HepG2 (cell line): ENCODE data around the gene CDC42SE2. TPM values are rescaled to one million over a fixed set of nuclear protein-coding genes. Genes with fewer than 3 reads are reported as not detected.

Source experiments
- ATAC-seq: fragments of 200-7000 bp; cut with Tn5 transposase; 3 replicates; pipeline ENCODE4 v1.9.1; 2020; ENCODE audit warnings: mild to moderate bottlenecking, moderate library complexity
- BruUV-seq: library from RNA; stranded (reverse); fragments of 400-500 nt; replicated peaks from 2 replicates; lab custom pipeline; 2021; lab: Mats Ljungman, UMichigan
- CTCF ChIA-PET: fragments of 300-600 bp; formaldehyde crosslinking; extraction: SDS; loops from one replicate; lab custom pipeline; 2021; ENCODE audit warnings: low total read pairs, inconsistent platforms, low intra/inter-chr PET ratio; lab: Yijun Ruan, JAX
- POLR2A ChIA-PET: fragments of 350-600 bp; sonication (Branson Sonifier 250); formaldehyde crosslinking; loops from one replicate; lab custom pipeline; 2020; ENCODE audit warnings: antibody characterized with exemption, inconsistent platforms; lab: Yijun Ruan, JAX
- DNase-seq: peaks from one replicate; pipeline ENCODE4 v3.0.0-alpha.2; 2015; ENCODE audit warnings: low spot score
- FAIRE-seq: peaks from 3 replicates; lab custom pipeline; 2011; peaks lifted over from hg19 to GRCh38; lab: Jason Lieb, UNC
- H2AFZ ChIP-seq: one replicate; pipeline ENCODE4 v1.6.1; 2011; ENCODE audit warnings: low read length, inconsistent platforms
- H3K27ac ChIP-seq: fragments of 300-600 bp; 3 replicates; pipeline ENCODE4 v1.8.0; 2011; ENCODE audit warnings: mixed run types, mild to moderate bottlenecking, mixed read lengths, low read length, inconsistent platforms; ENCODE audit not compliant: insufficient read depth; ENCODE audit errors: extremely low read length
- H3K27me3 ChIP-seq, 2 experiments: fragments of 200-600 bp in 1 of 2; 2 replicates in 1 of 2; 3 replicates in 1 of 2; pipeline versions ENCODE4 v1.6.0 to v1.8.0; 2011; ENCODE audit warnings: low read length in 2 of 2, mild to moderate bottlenecking in 2 of 2, moderate library complexity in 2 of 2, inconsistent platforms in 1 of 2; ENCODE audit not compliant: insufficient read depth in 2 of 2, control insufficient read depth in 1 of 2
- H3K36me3 ChIP-seq, 2 experiments: fragments of 200-600 bp in 1 of 2; replicated peaks in 1 of 2; 2 replicates in 1 of 2; 3 replicates in 1 of 2; pipeline versions ENCODE4 v1.5.1 to v1.8.0; 2011; ENCODE audit warnings: low read length in 2 of 2, inconsistent platforms in 1 of 2; ENCODE audit not compliant: insufficient read depth in 2 of 2, control insufficient read depth in 1 of 2
- H3K4me1 ChIP-seq: 2 replicates; pipeline ENCODE4 v1.5.1; 2012; ENCODE audit warnings: low read length, inconsistent platforms; ENCODE audit not compliant: insufficient read depth
- H3K4me2 ChIP-seq: 2 replicates; pipeline ENCODE4 v1.6.0; 2011; ENCODE audit warnings: low read depth, low read length, inconsistent platforms
- H3K4me3 ChIP-seq, 3 experiments: fragments of 200-600 bp in 1 of 3; sonication (generic), shearing (Covaris generic) in 1 of 3; replicated peaks in 1 of 3; 2 replicates each; pipeline ENCODE4 v1.5.1; 2011 to 2016; ENCODE audit warnings: low read length in 3 of 3, inconsistent platforms in 2 of 3, low read depth in 2 of 3, mild to moderate bottlenecking in 2 of 3, control low read depth in 1 of 3, mixed read lengths in 1 of 3; ENCODE audit not compliant: insufficient read depth in 1 of 3
- H3K79me2 ChIP-seq: one replicate; pipeline ENCODE4 v1.6.1; 2011; ENCODE audit warnings: low read length, inconsistent platforms; ENCODE audit not compliant: insufficient read depth
- H3K9ac ChIP-seq: 2 replicates; pipeline ENCODE4 v1.6.0; 2011; ENCODE audit warnings: mild to moderate bottlenecking, low read depth, low read length, inconsistent platforms; ENCODE audit not compliant: insufficient read depth
- H3K9me3 ChIP-seq: 2 replicates; pipeline ENCODE4 v1.5.1; 2012; ENCODE audit warnings: mild to moderate bottlenecking, low read length
- H4K20me1 ChIP-seq: 2 replicates; pipeline ENCODE4 v1.6.0; 2011; ENCODE audit warnings: inconsistent platforms, mild to moderate bottlenecking, low read length, moderate library complexity; ENCODE audit not compliant: insufficient read depth
- NFIB ChIP-seq: sonication (generic); formaldehyde crosslinking; IDR thresholded peaks from 2 replicates; pipeline ENCODE4 v1.9.0; 2021; ENCODE audit warnings: missing genetic modification reagents, mild to moderate bottlenecking, borderline replicate concordance
- ZNF30 ChIP-seq: sonication (generic); formaldehyde crosslinking; IDR thresholded peaks from 2 replicates; pipeline ENCODE4 v1.5.0; 2020; ENCODE audit warnings: mild to moderate bottlenecking, missing genetic modification reagents
- in situ Hi-C: cut with HindIII; loops from 2 replicates; pipeline ENCODE4 v1.10.0; 2017; ENCODE audit warnings: low pct_unique_long_range_greater_than_20kb; ENCODE audit not compliant: extremely low pct_ligation_motif_present
- intact Hi-C: fragments of 100-400 bp; cut with micrococcal nuclease; formaldehyde crosslinking; loops from one replicate; pipeline ENCODE4 v1.10.0; 2022; ENCODE audit not compliant: unreplicated experiment
- polyA plus RNA-seq, 8 experiments: library from polyadenylated mRNA; depleted of rRNA in 3 of 8; stranded (reverse) in 7 of 8; unstranded in 1 of 8; fragments of >200 nt; fragmentation: Illumina TruSeq in 4 of 8; extraction: Trizol in 4 of 8; gene quantifications; 2 replicates each; pipeline versions ENCODE4 v1.2.1 to v1.2.3, GENCODE V29; 2011 to 2016; ENCODE audit warnings: low read depth in 4 of 8, missing spikeins in 1 of 8, mixed read lengths in 1 of 8; ENCODE audit not compliant: insufficient read depth in 1 of 8
- total RNA-seq, 5 experiments: library from RNA; depleted of rRNA; stranded (reverse); fragments of >200 nt; fragmentation: Illumina TruSeq; extraction: Trizol; gene quantifications; 2 replicates each; pipeline ENCODE4 v1.2.3, GENCODE V29; 2016; ENCODE audit warnings: low read depth in 1 of 5
- TF ChIP-seq, protein P1 (sequence below): sonication (generic); formaldehyde crosslinking; IDR thresholded peaks from 2 replicates; pipeline ENCODE4 v1.4.0; 2020; ENCODE audit warnings: missing genetic modification reagents, borderline replicate concordance
- TF ChIP-seq, protein P2 (sequence below): sonication (generic); formaldehyde crosslinking; IDR thresholded peaks from 2 replicates; pipeline ENCODE4 v1.8.1; 2023; ENCODE audit warnings: mild to moderate bottlenecking, missing genetic modification reagents
- TF ChIP-seq, protein P3 (sequence below): sonication (generic); formaldehyde crosslinking; IDR thresholded peaks from 2 replicates; pipeline ENCODE4 v1.5.0; 2020; ENCODE audit warnings: missing genetic modification reagents, mild to moderate bottlenecking, borderline replicate concordance

Gene CDC42SE2
- total and polyA plus RNA-seq, 2 of the 13 experiments (the other 11 are each of a cell fraction or from before 2014, with no cell fraction given) = 19.6 to 25.0 TPM

DNA sequence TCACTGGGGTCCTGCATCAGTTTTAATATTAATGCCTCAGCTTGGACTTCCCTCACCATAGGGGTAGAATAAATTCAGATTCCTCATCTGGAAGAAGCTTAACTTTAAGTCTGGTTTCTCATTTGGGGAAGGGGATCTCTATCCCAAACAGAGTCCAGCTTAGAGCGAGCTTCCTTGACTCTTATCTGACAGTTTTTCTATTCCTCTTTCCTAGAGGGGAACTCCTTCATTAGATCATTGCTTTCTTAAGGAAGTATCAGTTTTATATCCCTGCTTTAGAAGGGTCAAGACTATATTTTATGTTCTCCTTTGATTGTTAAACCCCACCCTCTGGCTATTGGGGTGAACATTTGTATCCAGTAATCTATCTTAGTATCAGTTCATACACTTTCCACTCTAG lies 24.2 kb upstream of the CDC42SE2 start (continued):
- TF ChIP-seq, protein P1, sequence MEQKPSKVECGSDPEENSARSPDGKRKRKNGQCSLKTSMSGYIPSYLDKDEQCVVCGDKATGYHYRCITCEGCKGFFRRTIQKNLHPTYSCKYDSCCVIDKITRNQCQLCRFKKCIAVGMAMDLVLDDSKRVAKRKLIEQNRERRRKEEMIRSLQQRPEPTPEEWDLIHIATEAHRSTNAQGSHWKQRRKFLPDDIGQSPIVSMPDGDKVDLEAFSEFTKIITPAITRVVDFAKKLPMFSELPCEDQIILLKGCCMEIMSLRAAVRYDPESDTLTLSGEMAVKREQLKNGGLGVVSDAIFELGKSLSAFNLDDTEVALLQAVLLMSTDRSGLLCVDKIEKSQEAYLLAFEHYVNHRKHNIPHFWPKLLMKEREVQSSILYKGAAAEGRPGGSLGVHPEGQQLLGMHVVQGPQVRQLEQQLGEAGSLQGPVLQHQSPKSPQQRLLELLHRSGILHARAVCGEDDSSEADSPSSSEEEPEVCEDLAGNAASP (CRISPR knock-in tag) = no peak
- TF ChIP-seq NFIB = no peak
- no peak for TF ChIP-seq ZNF30 (CRISPR knock-in tag)

DNA sequence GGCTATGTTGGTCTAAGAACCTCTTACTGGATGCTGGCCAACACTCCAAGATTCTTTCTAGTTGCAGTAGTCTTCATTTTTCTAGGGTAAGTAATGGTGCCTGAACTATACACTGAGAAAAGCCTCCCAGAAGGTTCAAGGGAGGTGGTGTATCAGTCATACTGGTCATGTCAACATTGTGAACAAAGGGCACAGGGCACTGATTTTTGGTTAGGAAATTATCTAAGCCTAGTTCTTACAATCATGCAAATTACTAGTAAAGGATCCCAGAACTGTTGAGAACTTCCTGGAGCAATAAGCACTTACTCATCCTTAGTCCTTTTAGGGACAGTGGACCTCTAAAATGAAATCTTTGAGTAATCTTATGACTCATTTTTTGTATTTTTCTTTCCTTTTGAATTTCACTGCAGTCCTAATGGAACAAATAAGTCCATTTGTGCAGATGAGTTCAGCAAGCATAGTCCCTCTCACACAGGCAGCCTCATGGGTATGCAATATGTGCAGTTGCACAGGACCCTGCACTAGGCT lies 21.1 kb upstream of the CDC42SE2 start:
- Histone ChIP-seq H3K36me3 (no peaks in the 10 kb centered on the region), H2AFZ (no peak overlapping the region), H3K79me2 (no peaks in the 10 kb centered on the region), H3K27me3 (no peaks in the 10 kb centered on the region), H3K27ac (no peak overlapping the region), H3K4me3 (no peak overlapping the region), H3K4me2 (no peak overlapping the region), H4K20me1 (no peaks in the 10 kb centered on the region), H3K9me3 (peaks cover 11% of the 10 kb centered on the region), H3K4me1 (no peaks in the 10 kb centered on the region), H3K9ac (no peak overlapping the region)
- in situ Hi-C loops = no loop called here
- ChIA-PET POLR2A (no interaction called here), CTCF (no interaction called here)
- intact Hi-C loops = no loop called here
- no TSS peak for BruUV-seq
- FAIRE-seq = no peak
- DNase-seq = no peak
- TF ChIP-seq, protein P2, sequence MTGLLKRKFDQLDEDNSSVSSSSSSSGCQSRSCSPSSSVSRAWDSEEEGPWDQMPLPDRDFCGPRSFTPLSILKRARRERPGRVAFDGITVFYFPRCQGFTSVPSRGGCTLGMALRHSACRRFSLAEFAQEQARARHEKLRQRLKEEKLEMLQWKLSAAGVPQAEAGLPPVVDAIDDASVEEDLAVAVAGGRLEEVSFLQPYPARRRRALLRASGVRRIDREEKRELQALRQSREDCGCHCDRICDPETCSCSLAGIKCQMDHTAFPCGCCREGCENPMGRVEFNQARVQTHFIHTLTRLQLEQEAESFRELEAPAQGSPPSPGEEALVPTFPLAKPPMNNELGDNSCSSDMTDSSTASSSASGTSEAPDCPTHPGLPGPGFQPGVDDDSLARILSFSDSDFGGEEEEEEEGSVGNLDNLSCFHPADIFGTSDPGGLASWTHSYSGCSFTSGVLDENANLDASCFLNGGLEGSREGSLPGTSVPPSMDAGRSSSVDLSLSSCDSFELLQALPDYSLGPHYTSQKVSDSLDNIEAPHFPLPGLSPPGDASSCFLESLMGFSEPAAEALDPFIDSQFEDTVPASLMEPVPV (CRISPR knock-in tag) = no peak
- TF ChIP-seq, protein P3, sequence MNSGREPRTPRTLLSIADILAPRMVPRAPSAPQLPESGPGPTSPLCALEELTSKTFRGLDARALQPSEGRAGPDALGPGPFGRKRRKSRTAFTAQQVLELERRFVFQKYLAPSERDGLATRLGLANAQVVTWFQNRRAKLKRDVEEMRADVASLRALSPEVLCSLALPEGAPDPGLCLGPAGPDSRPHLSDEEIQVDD (CRISPR knock-in tag) = no peak
- ATAC-seq = no peak
